ENCODE measurements around the gene CAPN14.

- no peak for TF ChIP-seq EP300 (IDR thresholded peaks at IDR 0.05; ENCODE audit: borderline replicate concordance in 1 of 2, low read depth in 1 of 2, low read length in 1 of 2)
- TF ChIP-seq CTCF (IDR thresholded peaks at IDR 0.05) = no peak
- TF ChIP-seq EZH2phosphoT487 (IDR thresholded peaks at IDR 0.05; ENCODE audit: borderline replicate concordance, low read depth) = no peak
- TF ChIP-seq FOXM1 (IDR thresholded peaks at IDR 0.05; ENCODE audit: low read depth) = no peak
- no peak for TF ChIP-seq POLR2AphosphoS5 (IDR thresholded peaks at IDR 0.05; ENCODE audit: low read depth, low read length)
- no peak for TF ChIP-seq RXRA (IDR thresholded peaks at IDR 0.05; ENCODE audit: borderline replicate concordance, low read depth)
- TF ChIP-seq IRF3 (IDR thresholded peaks at IDR 0.05; ENCODE audit: low read depth, low read length) = no peak
- no peak for TF ChIP-seq REST (IDR thresholded peaks at IDR 0.05; ENCODE audit: low read depth, low read length)
- no peak for TF ChIP-seq TAF1 (IDR thresholded peaks at IDR 0.05; ENCODE audit: borderline replicate concordance, low read depth, low read length)
These were observed 50.4 kb downstream of the CAPN14 start for GRCh38 chr2:31166925-31167324.
